ENCODE measurements around the gene IER3. TPM values are rescaled to one million over a fixed set of nuclear protein-coding genes. Genes with fewer than 3 reads are reported as not detected.

The IER3 gene
- total and polyA plus RNA-seq, 2 of the 13 experiments (the other 11 are each of a cell fraction or from before 2014, with no cell fraction given), result 51.1 to 131 TPM

GRCh38 chr6:30726506-30727413 lies 17.6 kb downstream of the IER3 start:
- Histone ChIP-seq H3K4me3 (replicated peaks in 1 of 3; ENCODE audit: insufficient read depth in 1 of 3, low read depth in 2 of 3, low read length in 3 of 3) (no peak overlapping the region), H3K4me2 (ENCODE audit: low read depth, low read length) (no peak overlapping the region), H4K20me1 (ENCODE audit: insufficient read depth, low read length) (peaks cover 40% of the 10 kb centered on the region), H2AFZ (ENCODE audit: low read length) (no peak overlapping the region), H3K36me3 (replicated peaks in 1 of 2; ENCODE audit: control insufficient read depth in 1 of 2, insufficient read depth in 2 of 2, low read length in 2 of 2) (peaks cover 27 to 64% of the 10 kb centered on the region in 2 experiments), H3K9ac (ENCODE audit: insufficient read depth, low read depth, low read length) (no peak overlapping the region), H3K27me3 (ENCODE audit: control insufficient read depth in 1 of 2, insufficient read depth in 2 of 2, low read length in 2 of 2) (no peaks in the 10 kb centered on the region), H3K27ac (ENCODE audit: extremely low read length, insufficient read depth, low read length) (no peak overlapping the region), H3K4me1 (ENCODE audit: insufficient read depth, low read length) (peaks cover 62% of the 10 kb centered on the region), H3K79me2 (ENCODE audit: insufficient read depth, low read length) (peaks cover 23% of the 10 kb centered on the region), H3K9me3 (ENCODE audit: low read length) (no peaks in the 10 kb centered on the region)
- 97% methylated on average over 11 of the region's 11 CpGs for whole genome bisulfite sequencing (ENCODE audit: low lambda C conversion rate)
- ATAC-seq (no peak), DNase-seq (ENCODE audit: low spot score) (no peak), FAIRE-seq (no peak)
- intact Hi-C loops (cut with micrococcal nuclease; ENCODE audit: unreplicated experiment), result no loop called here
- in situ Hi-C loops (cut with HindIII; ENCODE audit: extremely low pct_ligation_motif_present, low pct_unique_long_range_greater_than_20kb), result loop anchor here (10.0 kb wide), 1 partner anchor 242 kb away; the partner anchor contains the start of gene HLA-E
- POLR2A ChIA-PET, result interaction anchor here (0.5 to 3.5 kb wide), 9 partner anchors 9 to 187 kb away, joined by 3 to 31 read pairs (median 4); partner anchors contain the start of genes FLOT1, MDC1 and VARS2
- CTCF ChIA-PET (ENCODE audit: low intra/inter-chr PET ratio, low total read pairs), result interaction anchor here (1.3 kb wide), 1 partner anchor 44 kb away, joined by 3 read pairs; no protein-coding TSS in a partner anchor
- BruUV-seq (replicated peaks), result no TSS peak
- no peak for TF ChIP-seq NAIF1 (CRISPR knock-in tag; IDR thresholded peaks at IDR 0.05; ENCODE audit: borderline replicate concordance)
- no peak for TF ChIP-seq FOXC1 (CRISPR knock-in tag; IDR thresholded peaks at IDR 0.05; ENCODE audit: borderline replicate concordance)
- TF ChIP-seq ZNF567 (CRISPR knock-in tag; IDR thresholded peaks at IDR 0.05; ENCODE audit: borderline replicate concordance), result no peak
- peak; percentile 56 for TF ChIP-seq HNRNPH1 (optimal IDR thresholded peaks at IDR 0.05; ENCODE audit: low read depth, low read length)
- no peak for TF ChIP-seq STAT5B (CRISPR knock-in tag; IDR thresholded peaks at IDR 0.05)
- TF ChIP-seq NR0B2 (CRISPR knock-in tag; IDR thresholded peaks at IDR 0.05), result no peak
- no peak for TF ChIP-seq HOXA3 (CRISPR knock-in tag; IDR thresholded peaks at IDR 0.05)
- TF ChIP-seq MXD4 (CRISPR knock-in tag; IDR thresholded peaks at IDR 0.05), result no peak
- TF ChIP-seq ETS1 (CRISPR knock-in tag; IDR thresholded peaks at IDR 0.05), result no peak
- TF ChIP-seq ZNF24 (IDR thresholded peaks at IDR 0.05), result no peak
- no peak for TF ChIP-seq STAG1 (CRISPR knock-in tag; IDR thresholded peaks at IDR 0.05)
- TF ChIP-seq ZNF589 (CRISPR knock-in tag; conservative IDR thresholded peaks at IDR 0.05), result no peak
- TF ChIP-seq ZNF576 (CRISPR knock-in tag; IDR thresholded peaks at IDR 0.05), result no peak
- TF ChIP-seq JUND (CRISPR knock-in tag; IDR thresholded peaks at IDR 0.05), result no peak
- no peak for TF ChIP-seq MTA1 (CRISPR knock-in tag; IDR thresholded peaks at IDR 0.05; ENCODE audit: borderline replicate concordance)
- no peak for TF ChIP-seq ZNF597 (CRISPR knock-in tag; IDR thresholded peaks at IDR 0.05)
- no peak for TF ChIP-seq NCOA1 (CRISPR knock-in tag; IDR thresholded peaks at IDR 0.05)
- TF ChIP-seq GABPB1 (CRISPR knock-in tag; IDR thresholded peaks at IDR 0.05), result no peak
- TF ChIP-seq ZEB1 (IDR thresholded peaks at IDR 0.05; ENCODE audit: insufficient replicate concordance, low read depth), result no peak
